ENCODE data around the gene CYP19A1. TPM values are rescaled to one million over a fixed set of nuclear protein-coding genes. Genes with fewer than 3 reads are reported as not detected.

Gene CYP19A1
- total RNA-seq, 1 donor from 2014 or later: 0.07 TPM

DNA sequence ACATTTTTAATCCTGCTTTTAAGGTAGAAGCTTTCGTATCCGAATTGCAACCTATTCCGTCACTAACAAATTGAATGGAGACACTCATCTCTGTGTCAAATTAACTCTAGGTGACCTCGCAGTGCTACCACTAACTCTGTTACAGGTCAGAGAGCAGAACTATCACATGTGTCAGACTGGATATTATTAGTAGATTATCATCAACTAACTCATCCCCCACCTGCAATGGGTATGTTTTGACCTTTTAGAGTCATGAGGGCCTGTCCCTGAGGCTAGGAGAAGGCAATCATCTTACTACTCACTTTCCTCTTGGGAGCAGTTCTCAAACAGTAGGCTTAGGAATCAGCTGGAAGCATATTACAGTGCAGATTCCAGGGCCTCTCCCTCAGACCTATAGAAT is 5.1 kb upstream of the CYP19A1 start:
- ATAC-seq (ENCODE audit: low read depth): no peak
- no peak overlapping the region for H3K27ac Mint-ChIP-seq
- ChIA-PET POLR2A (no interaction called here), CTCF (no interaction called here)
- peaks cover 5% of the 10 kb centered on the region for H3K4me1 Mint-ChIP-seq
- H3K27me3 Mint-ChIP-seq: peaks cover 20% of the 10 kb centered on the region
- intact Hi-C loops (cut with micrococcal nuclease): no loop called here
- no peak for DNase-seq
- no peaks in the 10 kb centered on the region for H3K36me3 Mint-ChIP-seq (ENCODE audit: low read depth)
- H3K4me3 Mint-ChIP-seq: no peak overlapping the region
- no peaks in the 10 kb centered on the region for H3K9me3 Mint-ChIP-seq
- TF ChIP-seq CTCF (IDR thresholded peaks at IDR 0.05): no peak

GRCh38 chr15:51342227-51342999 is 4.0 kb upstream of the CYP19A1 start:
- no peaks in the 10 kb centered on the region for H3K36me3 Mint-ChIP-seq (ENCODE audit: low read depth)
- POLR2A ChIA-PET: no interaction called here
- CTCF ChIA-PET: no interaction called here
- peaks cover 5% of the 10 kb centered on the region for H3K4me1 Mint-ChIP-seq
- peaks cover 20% of the 10 kb centered on the region for H3K27me3 Mint-ChIP-seq
- no peaks in the 10 kb centered on the region for H3K9me3 Mint-ChIP-seq
- TF ChIP-seq CTCF (IDR thresholded peaks at IDR 0.05): no peak
- intact Hi-C loops (cut with micrococcal nuclease): no loop called here
- H3K27ac Mint-ChIP-seq: no peak overlapping the region
- no peak for DNase-seq
- H3K4me3 Mint-ChIP-seq: no peak overlapping the region
- ATAC-seq (ENCODE audit: low read depth): no peak

DNA sequence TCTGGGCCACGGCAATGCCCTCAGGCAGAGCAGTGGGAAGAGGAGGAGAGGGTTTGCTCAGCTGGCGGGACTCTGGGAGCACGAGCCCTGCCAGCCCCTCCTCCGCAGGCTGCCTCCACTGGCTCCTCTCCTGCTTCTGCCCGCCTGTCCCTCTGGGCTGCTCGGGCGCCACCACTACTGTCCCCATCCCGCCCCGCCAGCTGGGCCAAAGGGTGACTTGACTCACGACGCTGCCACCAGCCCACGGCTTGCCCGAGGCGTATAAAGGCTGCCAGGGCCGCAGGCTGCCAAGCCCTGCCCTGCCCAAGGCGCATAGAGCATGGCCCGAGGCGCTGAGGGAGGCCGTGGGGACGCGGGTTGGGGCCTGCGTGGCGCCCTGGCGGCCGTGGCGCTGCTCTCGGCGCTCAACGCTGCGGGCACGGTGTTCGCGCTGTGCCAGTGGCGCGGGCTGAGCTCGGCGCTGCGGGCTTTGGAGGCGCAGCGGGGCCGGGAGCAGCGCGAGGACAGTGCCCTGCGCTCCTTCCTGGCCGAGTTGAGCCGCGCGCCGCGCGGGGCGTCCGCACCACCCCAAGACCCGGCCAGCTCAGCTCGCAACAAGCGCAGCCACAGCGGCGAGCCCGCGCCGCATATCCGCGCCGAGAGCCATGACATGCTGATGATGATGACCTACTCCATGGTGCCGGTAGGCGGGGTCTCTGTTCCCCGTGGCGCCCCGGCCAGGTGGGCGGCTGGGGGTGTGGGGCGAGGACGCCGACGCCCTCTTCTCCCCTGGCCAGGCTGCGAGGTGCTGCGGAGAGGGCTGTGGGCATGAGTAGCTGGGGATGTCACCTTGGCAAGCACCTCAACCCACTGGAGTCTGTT is 3.2 kb upstream of the CYP19A1 start, which contains the start of gene GLDN:
Gene GLDN, plus strand, starts transcription at position 290 of the 861 bp plus-strand sequence. Its CDS starts 30 bp downstream, at position 320.
- Mint-ChIP-seq H3K27me3 (peaks cover 20% of the 10 kb centered on the region), H3K36me3 (ENCODE audit: low read depth) (no peaks in the 10 kb centered on the region), H3K27ac (no peak within 1 kb of the TSS), H3K9me3 (no peaks in the 10 kb centered on the region), H3K4me3 (no peak within 1 kb of the TSS), H3K4me1 (peaks cover 5% of the 10 kb centered on the region)
- ATAC-seq (ENCODE audit: low read depth): no peak
- intact Hi-C loops (cut with micrococcal nuclease): no loop called here
- ChIA-PET CTCF (no interaction called here), POLR2A (no interaction called here)
- no peak for DNase-seq
- TF ChIP-seq CTCF (IDR thresholded peaks at IDR 0.05): no peak

- Mint-ChIP-seq H3K36me3 (ENCODE audit: low read depth) (no peaks in the 10 kb centered on the region), H3K27ac (peak overlapping the region; percentile 37), H3K9me3 (no peaks in the 10 kb centered on the region), H3K4me3 (no peak overlapping the region), H3K4me1 (peaks cover 24% of the 10 kb centered on the region), H3K27me3 (peaks cover 6% of the 10 kb centered on the region)
- ATAC-seq (ENCODE audit: low read depth): peak; percentile 62
- TF ChIP-seq CTCF (IDR thresholded peaks at IDR 0.05): no peak
- intact Hi-C loops (cut with micrococcal nuclease): no loop called here
- POLR2A ChIA-PET: no interaction called here
- CTCF ChIA-PET: no interaction called here
- DNase-seq: no peak
Measured at GRCh38 chr15:51335538-51336410, 2.6 kb downstream of the CYP19A1 start.

Measured in activated B cell treated with CpG ODN at 0.5 μM for 24 hours (primary cell).